GM18909 (cell line): ENCODE data around the gene CEP350.

ENCODE experiments used
- ATAC-seq: cut with Tn5 transposase; IDR thresholded peaks from one replicate; pipeline ENCODE4 v1.9.1; 2021; ENCODE audit warnings: mild to moderate bottlenecking; ENCODE audit not compliant: unreplicated experiment, poor library complexity

CEP350 gene

DNA sequence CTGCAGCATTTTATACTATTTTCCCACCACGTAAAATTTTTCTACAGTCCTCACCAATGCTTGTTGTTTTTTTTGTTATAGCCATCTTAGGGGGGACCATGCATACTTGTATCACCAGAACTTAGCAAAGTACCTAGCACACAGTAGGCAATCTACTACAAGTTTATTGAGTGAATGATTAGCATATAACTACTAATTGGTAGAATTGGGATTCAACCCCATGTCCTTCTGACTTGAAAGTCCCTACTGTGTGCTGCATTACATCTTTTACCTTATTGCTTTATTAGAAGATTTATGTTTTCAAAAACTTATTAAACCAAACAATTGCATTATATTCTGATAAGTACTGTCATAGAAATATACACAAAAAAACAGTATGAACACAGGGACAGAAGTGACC, 92.1 kb downstream of the CEP350 start:
- ATAC-seq = no peak

DNA sequence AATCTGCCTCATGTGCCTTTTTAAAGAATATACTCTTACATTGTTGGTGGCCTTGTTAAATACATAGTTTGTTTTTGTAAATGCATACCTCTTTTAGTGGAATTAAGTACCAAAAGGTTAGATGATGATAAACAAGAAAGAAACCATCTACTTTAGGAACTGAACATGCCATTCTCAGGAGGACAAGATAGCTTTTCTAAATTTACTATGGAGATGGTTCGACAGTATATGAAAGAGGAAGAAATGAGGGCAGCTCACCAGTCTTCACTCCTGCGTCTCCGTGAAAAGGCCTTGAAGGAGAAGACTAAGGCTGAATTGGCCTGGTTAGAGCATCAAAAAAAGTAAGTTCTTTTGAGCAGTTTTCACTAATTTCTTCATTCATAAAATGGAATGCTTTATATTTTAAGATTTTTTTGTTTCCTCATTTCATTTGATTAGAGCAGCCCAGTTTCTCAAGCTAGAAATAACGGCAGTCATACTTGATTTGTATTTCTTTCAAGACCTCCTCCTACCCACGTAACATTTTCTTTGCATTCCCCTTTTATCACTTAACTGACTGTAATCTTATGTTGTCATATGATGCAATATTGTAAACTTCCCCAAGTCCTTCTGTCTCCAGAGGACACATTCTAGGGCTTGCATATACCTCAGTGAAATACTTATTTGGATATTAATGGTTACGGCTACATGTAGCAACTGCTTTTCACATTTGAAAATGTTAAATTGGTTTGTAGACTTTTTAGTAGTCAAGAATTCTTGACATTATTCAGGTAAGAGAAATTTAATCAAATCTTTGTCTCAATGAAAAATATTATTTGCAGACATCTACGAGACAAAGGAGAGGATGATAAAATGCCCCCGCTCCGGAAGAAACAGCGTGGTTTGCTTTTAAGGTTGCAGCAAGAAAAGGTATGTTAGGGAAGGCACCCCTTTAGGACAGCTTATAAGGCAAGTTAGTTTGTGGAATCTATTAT, 99.3 kb downstream of the CEP350 start:
- no peak for ATAC-seq

DNA sequence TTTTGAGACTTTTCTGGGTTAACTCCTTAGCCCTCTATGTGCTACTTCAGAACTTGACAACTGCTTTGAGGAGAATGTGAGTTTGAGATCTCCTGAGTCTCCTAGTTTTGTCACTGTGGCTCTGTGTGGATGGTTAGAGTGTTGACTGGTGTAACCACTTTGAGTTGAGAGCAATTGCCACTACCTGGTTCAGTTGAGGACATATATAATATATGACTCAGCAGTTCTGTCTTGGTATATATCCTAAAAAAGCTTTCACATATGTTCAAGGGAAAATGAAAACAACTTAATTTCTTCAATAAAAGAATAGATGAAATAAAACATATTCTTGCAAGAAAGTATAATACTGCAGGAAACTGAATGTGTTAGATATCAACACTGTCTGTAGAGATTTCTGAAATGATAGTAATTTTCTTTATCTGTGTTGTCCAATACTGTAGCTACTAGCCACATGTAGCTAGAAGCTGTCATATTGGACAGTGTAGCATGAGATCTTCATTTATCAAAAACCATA, 103.3 kb downstream of the CEP350 start:
- ATAC-seq = peak; percentile 48

DNA sequence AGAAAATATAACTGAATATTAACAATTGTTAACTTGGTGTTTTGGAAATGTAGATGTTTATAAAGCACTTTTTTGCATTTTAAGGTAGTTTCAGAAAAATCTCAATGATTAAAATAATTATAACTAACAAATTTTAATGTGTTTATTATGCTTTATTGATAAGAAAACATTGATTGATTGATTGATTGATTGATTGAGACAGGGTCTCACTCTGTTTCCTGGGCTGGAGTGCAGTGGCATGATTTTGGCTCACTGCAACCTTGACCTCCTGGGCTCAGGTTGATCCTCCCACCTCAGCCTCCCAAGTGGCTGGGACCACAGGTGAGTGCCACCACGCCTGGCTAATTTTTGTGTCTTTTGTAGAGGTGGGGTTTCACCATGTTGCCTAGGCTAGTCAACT, 106.4 kb downstream of the CEP350 start:
- ATAC-seq = no peak

DNA sequence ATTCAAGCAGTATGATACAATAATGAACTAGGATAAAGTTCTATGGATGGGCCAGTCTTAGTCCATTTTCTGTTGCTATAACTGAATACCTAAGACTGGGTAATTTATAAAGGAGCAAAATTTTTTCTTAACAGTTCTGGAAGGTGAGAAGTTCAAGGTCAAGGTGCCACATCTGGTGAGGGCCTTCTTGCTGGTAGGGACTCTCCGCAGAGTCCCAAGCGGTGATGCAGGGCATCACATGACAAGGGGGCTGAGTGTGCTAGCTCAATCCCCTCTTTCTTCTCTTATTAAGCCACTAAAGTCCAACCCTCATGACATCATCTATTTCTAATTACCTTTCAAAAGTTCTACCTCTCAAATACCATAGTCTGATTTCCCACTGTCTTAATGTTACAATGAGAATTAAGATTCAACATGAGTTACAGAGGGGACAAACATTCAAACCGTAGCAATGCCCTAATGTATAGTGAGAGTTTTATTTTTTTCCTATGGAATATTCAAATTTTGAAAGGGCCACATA, 107.9 kb downstream of the CEP350 start:
- no peak for ATAC-seq

DNA sequence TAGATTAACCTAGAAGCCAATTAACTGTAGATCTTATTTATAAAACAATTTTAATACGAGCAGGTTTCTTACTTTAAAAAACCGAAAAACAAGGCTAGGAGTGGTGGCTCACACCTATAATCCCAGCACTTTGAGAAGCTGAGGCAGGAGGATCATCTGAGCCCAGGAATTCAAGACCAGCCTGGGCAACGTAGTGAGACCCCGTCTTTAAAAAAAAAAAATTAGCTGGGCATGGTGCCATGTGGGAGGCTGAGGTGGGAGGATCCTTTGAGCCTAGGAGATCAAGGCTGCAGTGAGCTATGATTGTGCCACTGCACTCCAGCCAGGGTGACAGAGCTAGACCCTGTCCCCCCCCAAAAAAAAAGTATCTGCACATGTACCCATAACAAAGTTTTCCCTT, 110.8 kb downstream of the CEP350 start:
- no peak for ATAC-seq

DNA sequence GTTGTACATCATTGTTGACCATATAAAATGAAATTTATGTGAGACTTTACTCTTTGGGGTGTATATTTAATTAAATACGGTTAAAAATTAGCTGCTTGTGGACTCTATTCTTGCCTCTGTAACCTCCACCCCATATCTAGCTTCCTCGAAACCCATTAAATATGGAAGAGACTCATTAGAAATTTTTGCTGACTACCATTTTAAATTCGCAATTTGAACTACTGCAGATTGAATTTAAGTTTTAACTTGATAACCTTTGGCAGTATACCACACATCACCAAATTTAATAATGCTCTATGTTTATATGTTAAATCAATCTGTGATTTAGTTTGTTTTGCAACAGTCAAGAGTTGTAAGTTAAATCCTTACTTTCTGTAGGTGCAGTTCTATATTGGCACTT, 111.5 kb downstream of the CEP350 start:
- no peak for ATAC-seq

DNA sequence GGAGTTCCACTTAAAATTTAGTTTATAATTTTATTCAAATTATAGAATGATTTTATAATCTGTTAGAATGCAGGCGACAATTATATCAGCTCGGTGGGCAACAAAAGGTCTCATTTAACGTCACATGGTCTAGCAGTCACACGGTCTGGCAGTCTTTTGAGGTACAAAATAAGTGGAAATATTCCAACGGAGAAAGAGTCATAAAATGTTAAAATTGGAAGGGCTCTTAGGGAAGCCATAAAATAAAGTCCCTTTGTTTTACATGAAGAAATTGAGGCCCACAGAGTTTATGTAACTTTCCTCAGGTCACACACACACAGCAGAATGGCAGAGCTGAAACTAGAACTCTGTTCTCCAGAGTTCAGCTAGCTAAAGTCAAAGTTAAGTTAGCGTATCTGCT, 115.7 kb downstream of the CEP350 start:
- no peak for ATAC-seq

DNA sequence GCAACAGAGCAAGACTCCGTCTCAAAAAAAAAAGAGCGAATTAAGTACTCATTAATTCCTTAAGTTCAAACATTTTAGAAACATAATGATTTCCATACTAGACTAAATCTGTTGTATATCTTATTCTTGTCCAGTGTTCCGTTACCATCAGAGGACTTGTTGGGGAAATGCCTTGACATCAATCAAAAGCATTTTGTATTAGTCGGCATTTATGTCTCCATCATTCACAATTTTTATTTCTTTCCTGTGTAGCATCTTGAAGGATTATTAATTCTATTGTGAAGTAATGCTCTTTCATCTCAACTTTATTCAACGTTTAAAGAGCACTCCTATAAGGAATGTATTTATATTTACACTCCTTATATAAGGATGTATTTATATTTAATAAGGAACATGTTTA, 117.1 kb downstream of the CEP350 start:
- ATAC-seq = no peak

DNA sequence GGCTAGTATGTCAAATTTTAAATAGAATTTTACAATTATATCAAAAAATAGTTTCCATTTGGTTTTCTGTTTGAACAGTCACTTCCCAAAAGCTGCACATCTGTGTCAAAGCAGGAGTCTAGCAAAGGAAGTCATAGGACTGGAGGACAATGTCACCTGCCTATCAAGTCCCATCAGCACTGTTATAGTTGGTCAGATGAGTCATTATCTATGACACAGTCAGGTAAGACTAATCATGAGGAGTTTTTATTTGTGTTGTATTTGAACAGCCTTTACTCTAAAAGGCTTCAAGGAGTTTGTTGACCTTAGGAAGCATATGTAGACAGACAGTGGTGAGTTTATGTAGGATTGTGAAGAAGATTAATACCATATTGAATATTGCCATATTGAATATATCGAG, 125.8 kb downstream of the CEP350 start:
- no peak for ATAC-seq

DNA sequence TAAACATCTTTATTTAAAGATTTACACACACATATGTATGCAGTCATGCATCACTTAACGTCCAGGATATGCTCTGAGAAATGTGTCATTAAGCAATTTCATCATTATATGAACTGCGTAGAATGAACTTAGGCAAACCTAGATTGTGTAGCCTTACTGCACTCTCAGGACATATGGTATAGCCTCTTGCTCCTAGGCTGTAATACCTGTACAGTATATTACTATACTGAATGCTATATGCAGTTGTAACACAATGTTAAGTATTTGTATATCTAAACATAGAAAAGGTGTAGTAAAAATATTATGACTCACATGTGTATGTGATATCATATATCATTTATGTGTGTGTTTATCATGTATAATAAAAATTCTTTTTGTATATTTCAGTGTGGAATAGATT, 126.9 kb downstream of the CEP350 start:
- ATAC-seq = no peak

DNA sequence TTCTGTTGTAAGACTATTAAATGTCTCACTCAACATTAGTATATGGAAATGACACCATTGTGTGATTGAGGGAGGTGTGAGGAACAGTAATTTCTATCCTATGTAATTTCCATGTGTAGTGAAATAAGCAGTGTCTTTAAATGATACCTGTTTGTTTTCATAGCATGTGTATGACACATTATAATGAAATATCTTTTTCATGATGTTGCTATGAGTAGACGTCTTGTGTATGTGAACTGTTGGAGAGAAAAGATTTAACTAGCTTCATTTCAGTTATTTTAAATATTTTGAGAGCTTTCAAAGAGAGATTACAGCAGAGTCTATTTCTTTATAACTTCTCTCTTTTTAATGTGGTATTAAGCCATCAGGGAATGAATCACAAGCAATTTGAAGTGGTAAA, 128.6 kb downstream of the CEP350 start:
- ATAC-seq = no peak

DNA sequence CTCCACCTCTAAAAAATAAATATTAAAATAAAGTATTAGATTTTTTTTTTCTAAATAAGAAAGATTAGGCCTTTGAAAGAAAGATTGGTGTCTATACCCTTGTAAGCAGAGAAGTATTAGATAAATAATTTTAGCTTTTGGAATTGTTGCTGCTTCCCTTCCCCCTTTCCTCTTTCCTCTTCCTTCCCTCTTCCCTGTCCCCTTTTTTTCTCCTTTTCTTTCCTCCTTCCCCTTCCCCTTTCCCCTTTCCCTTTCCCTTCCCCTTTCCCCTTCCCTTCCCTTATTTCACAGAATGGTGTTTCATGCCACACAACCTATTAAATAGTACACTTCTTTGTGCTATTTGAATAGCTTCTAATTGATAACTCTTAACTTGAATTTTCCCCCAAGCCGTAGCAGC, 130.3 kb downstream of the CEP350 start:
- no peak for ATAC-seq

DNA sequence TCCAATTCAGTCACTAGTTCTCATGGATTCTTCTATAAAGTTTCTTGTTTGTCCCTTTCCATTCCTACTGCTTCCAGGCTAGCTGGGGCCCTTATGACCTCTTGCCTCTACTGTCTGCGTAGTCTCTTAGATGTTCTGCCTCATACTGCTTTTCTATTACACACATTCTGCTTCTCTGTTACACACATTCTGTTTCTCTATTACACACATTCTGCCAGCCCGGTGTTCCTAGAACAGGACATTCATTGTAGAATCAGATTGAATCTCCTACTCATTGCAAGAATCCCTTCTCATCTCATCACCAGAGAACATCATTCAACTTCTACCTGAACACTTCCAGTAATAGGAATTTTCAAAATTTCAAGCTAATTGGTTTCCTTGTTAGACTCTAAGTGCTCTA, 130.7 kb downstream of the CEP350 start:
- ATAC-seq = no peak

DNA sequence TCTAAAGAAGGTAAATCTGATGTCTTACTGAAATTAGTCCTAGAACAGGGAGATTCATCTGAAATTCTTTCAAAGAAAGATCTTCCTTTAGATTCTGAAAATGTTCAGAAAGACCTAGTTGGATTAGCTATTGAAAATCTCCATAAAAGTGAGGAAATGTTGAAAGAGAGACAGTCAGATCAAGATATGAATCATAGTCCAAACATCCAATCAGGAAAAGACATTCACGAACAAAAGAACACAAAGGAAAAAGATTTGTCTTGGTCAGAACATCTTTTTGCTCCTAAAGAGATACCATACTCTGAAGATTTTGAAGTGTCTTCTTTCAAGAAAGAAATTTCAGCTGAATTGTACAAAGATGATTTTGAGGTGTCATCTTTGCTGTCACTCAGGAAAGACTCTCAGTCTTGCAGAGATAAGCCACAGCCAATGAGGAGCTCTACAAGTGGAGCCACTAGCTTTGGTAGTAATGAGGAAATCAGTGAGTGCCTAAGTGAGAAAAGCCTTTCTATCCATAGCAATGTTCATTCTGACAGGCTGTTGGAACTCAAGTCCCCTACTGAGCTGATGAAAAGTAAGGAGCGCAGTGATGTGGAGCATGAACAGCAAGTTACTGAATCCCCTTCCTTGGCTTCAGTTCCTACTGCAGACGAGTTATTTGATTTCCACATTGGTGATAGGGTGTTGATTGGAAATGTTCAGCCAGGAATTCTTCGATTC, 138.5 kb downstream of the CEP350 start:
- ATAC-seq = no peak

DNA sequence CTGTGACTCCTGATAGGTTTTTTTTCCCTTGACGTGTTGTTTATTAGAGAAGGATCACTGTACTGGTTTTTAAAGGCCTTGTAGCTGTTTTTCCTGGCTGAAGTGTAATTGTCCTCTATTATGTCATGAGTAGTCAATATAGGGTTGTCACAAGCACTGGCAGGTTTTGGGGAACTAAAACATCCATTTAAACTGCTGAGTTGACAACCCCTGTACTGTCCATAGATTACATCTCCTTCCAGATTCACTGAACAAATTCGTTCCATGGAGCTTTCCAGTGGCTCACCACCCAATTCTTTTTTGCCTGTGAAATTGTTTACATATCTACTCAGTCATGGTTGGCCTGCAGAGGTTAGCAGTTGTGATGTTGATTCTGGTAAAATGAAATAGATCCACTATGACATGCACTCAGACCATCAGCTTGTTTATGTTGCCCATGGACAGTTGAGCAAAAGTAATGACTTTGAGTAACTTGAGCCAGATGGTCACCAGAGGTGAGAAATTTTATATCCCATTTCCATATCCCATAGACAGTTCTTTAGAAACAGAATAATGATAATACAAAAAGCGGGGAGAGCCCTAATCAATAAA, 140.2 kb downstream of the CEP350 start:
- ATAC-seq = no peak

DNA sequence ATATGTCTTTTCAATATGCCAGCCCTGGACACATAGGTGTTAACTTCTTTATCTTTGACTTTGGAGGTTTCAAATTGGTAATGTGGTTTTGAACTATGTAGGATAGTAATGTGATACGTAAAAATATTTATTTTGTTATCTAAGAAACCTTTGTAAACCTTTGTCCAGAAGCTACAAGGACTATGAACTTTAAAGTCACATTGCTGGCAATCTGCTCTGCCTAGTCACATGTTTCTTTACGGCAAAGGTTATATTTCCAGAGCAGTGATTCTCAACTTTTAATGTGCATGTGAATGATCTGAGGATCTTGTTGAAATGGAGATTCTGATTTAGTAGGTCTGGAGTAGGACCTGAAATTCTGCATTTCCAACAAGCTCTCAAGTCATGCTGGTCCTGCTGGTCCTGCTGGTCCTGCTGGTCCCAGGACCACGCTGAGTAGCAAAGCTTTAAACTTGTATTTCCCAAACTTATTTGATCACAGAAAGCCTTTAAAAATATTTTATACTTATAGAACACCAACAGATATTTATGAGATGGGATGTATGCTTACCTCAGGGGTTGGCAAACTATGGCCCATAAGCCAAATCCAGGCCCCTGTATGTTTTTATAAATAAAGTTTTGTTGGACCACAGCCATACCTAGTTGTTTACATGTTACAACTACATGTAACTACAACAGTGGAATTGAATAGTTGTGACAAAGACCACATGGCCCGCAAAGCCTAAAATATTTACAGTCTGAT, 142.1 kb downstream of the CEP350 start:
- no peak for ATAC-seq

DNA sequence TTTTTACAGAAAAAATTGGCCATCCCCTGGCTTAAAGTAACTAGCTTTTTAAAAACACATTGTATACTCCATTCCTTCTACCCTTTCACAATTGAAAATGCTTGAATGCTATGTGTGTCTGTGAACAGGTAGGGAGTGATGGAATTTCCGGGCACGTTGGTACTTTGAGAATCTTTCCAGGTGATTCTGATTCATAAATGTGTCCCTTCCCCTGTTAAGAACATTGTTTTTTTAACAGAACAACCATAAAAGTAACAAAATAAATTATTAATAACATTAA, 142.7 kb downstream of the CEP350 start:
- ATAC-seq = no peak

DNA sequence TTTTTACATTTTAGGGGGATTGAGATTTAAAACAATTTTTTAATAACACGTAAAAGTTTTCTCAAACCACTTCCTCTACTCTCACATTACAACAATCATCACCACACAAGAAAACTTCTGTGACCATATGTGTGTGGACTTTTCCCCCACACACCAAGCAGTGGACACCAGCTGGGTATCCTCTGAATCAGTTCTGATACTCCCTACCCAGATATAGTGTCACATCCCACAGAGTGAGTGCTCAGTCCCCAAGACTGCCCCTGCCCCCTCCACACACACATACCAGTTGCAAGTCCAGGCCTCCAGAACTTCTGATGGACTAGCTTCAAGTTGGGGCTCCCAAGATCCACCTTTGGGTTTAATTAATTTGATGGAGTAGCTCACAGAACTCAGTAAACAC, 146.8 kb downstream of the CEP350 start:
- ATAC-seq = no peak

DNA sequence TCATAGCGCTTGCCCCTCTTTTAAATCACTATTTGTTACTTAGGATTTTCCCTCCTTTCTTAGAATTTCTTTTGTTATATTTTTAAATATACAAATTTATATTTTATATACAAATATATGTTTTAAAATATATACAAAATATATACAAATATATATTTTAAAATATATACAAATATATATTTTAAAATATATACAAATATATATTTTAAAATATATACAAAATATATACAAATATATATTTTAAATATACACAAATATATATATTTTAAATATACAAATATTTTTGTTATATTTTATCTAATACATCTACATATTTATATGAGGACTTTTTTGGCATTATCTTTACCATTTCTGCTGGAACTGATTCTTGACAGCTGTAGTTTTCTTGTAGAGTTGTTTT, 149.2 kb downstream of the CEP350 start:
- no peak for ATAC-seq
